Iris pigment epithelial cell (primary cell): ENCODE results near the gene ELAVL4.
A peak's percentile ranks its signal among the peaks of the same experiment; 100 is the strongest.
"Not testable (repeated sequence)": the region's sequence is repeated elsewhere in the genome, so short reads cannot be mapped to it uniquely, and the experiment has no call there.

Experiments used
- DNase-seq: peaks from one replicate; pipeline ENCODE4 v3.0.0-alpha.2; 2011; ENCODE audit warnings: low read depth

The ELAVL4 gene

DNA sequence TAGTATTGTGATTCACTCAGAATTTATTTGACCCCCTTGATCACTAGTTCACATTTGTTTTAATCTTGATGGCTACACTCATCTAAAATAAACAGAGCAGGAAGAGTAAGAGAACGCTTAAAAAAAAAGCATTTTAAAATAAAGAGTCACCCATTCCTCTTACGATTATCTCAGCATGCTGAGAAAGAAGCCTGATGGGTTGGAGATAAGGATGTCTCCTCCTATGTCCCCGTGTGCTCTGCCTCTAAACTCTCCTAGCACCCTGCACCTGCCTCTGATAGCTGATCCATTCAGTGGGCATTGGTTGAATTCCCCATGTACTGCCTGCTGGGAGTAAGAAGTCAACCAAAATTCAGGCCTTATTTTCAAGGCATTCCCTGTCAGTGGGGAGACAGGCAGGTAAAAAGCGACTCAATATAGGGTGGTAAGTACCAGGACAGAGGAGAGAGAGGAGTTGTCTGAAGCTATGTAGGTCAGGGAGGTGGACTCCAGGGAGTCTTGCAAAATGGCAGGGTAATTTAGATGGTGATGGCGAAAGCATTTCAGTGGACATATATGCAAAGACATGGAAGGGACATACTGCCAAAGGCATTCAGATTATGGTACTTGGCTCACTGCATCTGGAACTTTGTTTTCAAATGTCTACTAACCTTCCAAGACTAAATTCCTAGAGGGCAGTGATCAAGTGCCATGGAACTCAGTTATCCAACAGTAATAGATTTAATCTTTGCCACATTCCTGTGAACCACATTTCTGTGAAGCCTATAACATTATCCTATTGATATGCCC is 18.4 kb downstream of the ELAVL4 start:
- DNase-seq = peak; percentile 26

DNA sequence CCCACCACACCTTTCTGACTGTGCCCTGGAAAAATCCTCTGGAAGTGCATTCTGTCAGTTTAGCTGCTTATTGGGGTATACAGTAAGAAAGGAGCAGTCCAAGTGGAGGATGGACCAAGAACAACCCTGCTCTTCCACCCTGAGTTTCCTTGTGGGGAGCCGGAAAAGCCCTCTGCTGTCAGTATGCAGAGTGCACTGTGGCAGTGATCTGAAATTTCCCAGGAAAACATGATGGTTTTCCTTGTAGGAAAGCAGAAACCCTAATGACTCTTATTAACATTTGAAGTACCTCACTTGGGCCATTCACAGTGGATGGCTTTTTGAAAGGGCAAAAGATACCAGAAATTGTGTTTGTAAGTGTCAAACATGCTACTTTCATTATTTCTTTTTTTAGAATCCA is 20.5 kb downstream of the ELAVL4 start:
- no peak for DNase-seq

DNA sequence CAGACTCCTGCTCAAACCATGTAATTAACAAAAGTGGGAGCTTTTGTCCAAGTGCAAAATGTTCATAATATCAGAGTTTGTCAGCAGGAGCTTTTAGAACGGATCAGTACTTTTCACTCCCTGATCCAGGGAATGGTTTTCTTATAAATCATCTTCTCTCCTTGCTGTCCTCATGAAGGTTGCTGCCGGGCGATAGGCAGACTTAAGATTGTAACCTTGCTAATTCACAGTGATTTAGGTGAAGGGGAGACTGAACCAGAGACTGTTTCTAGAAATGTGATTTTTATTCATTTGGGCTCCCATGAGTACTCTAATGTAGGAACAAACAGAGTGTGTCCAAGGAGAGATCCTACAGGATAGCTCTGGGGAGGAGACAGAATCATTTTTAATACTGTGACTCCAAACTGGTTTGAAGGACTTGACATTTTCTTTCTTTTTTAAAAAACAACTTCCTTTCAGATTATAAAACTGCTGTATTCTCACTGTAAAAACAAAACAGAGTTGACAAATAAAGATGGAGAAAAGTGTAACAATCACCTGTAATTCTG is 23.7 kb downstream of the ELAVL4 start:
- no peak for DNase-seq

DNA sequence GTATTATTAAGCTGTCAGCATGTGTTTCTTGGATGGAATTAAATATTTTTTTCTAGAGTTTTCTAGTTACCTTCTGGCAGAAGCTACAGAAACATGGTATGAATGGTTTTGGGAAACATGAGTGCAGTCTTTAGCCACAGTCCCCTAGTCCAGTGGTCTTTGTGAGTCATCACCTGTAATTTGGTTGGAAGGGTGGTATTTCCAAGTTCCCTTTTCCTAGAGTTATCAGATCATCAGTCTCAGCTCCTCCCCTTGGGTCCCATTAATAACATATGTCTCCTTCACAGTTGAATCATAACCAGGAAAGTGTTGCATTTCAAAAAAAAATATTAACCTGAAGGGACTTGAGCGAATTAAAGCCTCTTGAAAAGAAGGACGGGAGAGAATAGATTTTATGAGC is 27.0 kb downstream of the ELAVL4 start:
- DNase-seq = no peak

DNA sequence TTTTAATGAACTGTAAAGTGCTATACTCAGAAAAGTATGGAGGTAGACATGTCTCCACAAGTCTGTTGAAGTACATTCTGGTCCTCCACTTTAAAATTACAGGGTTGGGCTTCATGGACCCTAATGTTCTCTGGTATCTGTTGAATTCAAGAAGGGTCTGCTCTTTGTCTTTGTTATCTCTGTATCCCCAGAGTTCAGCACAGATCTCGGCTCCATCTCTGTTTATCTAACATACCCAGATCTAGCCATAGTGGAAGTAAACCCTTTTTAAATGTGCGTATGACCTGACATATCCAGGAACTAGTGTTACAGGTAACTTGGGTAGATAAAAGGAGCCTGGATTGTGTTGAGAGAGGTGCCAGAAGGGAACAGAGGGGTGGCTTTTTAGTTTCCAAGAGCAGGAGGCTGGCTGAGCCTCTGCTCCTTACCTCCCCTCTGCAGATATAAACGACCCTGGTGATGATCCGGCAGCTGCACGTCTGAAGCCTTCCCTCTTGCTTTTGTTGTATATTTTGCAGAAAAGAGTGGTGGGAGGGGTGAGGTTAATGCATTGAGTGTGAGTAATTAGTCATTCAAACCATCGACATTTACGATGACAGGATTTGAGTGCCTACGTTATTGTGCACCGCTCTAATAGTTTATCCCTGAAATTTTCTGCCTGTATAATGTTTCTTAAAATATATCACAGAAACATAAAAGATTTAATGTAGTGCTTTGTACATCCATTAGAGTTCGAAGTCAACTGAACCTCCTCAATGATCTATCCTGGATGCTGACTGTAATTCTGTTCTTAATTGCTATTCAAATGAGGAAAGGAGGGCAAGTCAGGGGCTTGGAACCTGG is 30.8 kb downstream of the ELAVL4 start:
- DNase-seq = no peak

DNA sequence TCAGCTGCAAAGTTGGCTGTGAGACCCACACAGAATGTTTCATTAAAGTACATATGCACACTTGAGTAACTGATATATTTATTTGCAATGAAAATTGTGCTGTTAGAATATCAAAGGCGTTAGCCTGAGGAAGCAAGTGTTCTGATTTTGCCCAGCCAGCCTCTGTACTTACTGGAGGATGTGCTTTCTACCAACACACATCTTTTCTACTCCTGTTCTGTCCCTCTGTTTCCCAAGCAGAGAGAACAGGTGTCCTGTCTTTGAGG is 31.4 kb downstream of the ELAVL4 start:
- DNase-seq = no peak

DNA sequence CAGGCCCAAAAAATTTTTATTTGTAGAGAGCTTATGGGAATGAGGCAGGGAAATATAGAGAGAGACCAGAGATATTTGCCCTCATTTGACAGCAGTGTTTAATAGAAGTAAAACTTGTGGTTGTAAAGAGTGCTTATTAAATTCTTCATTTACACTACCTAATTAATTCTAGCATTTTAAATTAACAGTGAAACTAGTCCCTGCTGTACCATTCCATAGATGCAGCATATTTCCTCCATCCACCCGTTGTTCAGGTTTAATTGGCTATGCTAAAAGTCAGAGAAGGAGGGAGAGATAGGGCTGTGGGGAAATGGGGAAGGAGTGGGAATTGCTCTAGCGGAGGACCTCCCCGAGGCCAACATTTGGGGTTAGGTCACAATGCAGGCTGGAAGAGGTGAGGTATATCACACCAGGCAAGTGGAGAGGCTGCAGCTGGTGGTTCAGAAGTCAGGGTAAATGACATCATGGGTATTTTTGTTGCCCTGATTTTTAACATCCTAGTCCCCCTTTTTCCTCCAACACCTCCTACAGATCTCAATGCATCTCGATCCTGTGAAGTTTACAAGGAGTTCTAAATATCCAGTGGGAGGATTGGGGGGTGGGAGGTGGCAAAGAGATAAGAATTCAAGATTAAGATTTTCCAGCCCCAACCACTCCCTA is 38.6 kb downstream of the ELAVL4 start:
- DNase-seq = no peak

DNA sequence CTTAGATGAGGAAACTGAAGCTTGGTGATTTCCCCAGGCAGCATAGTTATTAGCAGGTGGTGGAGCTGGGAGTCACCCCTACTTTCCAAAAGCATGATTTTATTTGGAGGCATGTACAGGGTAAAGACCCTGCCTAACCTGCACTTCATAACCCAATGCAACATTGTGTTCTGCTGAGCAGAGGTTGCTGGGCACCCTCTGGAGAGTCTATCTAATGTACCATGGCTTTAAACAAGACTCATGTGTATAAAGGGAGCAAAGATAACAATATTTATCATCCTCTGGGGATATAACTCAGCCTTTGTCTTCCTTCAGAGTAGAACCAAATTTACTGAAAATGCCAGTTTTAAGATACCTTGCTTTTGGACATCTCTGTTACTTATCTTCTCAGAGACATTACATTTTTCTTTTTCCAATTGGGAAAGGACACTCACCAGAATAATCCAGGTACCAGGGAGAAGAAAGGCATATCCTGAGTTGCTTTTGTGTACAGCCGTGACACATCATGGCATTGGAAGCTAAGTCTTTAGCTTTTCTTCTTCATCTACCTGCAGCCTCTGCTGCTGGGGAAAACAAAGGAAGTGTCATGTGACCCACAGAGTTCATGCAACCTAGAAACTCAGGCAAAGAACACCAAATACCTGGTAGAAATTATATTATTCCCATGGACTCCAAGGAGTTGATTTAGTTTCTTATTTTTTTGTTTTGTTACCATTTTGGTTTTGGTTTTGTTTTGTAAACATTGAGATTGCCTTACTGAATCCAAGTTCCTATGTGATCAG is 39.6 kb downstream of the ELAVL4 start:
- no peak for DNase-seq

DNA sequence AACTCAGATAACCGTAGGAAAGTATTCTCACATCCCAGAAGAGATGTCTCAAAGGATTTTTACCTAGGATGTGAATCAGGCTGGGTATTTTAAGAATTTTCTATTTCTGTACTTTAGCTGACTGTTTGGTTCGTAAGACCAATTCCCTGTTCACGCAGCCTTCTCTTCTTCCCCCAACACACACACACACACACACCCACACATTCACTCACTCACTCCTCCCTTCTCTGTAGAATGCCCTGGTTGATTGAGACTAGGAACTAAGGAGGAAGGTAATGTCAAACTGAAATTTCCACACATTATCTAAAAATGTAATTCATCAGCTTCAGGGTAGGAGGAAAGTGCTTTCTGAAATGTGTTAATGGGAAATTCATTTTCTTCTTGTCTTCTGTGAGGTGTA is 43.5 kb downstream of the ELAVL4 start:
- no peak for DNase-seq

DNA sequence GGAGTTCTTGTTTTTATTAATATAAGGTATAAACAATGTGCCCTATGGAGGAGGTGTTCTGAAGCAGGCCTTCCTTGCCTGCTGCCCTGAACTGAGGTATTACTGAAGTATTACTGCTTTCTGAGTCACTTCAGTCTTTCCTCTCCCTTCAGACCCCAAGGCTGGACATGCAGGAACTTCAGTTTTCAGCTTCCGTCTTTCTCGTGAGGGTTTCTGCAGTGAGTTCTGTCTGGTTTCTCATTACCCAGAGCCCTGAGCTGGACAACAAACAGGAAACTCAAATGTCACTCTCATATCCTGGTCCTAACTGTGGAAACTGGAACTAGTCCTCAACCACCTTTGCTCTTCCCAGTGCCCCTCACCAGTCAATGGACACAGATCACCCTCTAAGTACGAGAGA is 46.8 kb downstream of the ELAVL4 start:
- DNase-seq = no peak

DNA sequence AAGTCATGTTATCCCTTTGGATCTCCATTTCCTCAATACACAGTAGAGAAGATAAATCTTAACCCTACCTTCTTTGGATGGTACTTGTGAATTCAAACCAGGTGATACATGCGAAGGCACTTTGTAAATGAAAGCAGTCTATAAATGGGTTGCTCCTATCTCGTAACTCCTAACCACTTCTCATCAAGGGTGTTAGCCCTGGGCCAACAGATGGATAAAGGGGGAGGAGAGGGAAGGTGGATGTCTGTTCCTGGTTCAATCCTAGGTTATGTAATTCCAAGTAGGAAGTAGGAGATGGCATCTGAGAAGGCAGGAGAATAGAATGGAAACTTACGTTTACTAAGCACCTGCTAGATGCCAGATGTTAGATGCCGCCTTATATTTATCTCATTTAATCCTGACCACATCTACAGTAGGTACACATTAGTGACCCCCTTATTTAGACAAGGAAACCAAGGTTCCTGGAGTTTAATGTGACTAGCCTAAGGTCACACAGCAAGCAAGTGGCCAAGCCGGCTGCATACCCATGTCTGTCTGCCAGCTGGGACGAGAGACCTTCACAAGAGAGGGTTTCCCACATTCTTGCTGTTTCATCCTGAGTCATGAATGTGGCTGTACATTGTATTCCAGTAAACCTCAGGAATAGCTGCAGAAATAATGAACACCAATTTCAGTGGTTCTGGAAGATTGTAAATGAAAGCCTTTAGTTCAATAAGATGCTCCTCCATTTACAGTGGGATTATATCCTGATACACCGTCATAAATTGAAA is 47.7 kb downstream of the ELAVL4 start:
- peak; percentile 4 for DNase-seq

DNA sequence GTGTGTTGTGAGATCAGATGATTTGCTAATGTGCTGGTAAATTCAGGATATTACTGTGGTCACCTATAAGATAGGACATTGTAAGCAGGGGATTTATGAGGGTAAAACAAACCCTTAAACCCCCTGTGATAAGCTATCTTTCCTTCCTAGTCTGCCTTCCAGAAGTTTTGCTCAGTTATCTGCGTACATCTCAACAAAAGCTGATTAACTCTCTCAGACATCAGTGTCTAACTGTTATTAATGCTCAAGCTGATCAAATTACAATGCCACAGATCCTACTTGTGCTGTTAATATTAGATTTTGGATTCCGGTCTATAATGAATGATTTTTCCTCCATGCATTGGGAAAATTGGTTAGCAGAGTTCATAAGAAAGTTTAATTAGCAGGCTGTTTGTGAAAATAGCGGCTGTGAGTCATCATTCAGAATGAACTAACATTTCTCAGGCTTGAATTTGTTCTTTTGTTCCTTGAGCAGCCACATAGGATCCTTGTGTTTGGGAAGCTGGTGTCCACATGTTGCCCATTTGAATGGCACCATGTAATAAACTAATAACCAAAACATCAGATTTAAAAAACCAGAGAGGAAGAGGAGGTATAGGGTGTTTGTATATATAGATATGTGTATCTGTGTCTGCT is 48.7 kb downstream of the ELAVL4 start:
- no peak for DNase-seq

DNA sequence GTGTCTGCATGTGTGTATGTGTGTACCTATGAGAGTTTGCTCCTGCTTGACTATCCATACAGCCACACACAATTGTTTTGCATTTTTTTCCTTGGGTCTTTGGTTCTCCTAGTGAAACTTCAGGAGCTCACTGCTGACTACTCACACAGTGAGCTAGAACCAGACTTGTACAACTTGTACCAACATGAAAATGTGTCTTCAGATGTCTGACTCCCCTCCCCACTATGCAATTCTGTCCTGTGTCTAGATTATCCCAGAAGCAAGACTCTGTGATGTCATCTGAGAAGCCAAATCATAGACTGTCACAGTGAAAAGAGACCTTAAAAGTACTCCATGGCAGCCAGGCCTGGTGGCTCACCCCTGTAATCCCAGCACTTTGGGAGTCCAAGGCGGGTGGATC is 49.7 kb downstream of the ELAVL4 start:
- DNase-seq = no peak

DNA sequence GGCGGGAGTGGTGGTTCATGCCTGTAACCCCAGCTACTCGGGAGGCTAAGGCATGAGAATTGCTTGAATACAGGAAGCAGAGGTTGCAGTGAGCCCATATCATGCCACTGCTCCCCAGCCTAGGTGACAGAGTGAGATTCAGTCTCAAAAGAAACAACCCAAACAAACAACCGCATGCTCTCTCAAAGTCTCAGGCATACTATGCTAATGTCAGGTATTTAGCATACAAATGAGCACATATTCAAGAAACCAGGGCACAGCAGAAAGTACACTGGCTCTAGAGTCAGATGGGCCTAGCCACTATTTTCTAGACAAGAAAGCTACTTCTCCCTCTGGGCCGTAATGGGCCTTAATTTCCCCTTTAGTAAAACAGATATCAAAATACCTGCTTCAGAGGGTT is 55.0 kb downstream of the ELAVL4 start:
- no peak for DNase-seq

DNA sequence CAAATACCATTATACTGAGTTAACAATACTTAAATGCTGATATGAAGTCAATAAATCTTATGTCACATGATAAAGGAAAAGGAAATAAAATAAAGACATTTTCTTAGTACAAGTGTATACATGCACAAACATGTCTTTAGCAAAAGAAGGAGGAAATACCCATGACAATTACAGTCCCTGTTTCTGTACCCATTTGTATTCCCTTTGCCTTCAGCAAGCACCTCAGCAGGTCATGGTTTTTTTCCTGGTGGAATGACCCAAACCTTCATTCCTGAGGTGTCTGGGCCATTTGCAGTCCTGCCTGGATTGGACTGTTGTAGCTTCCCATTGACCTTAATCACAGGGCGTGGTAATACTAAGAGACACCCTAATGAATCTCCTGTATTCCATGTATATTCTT is 57.6 kb downstream of the ELAVL4 start:
- DNase-seq = not testable (repeated sequence)

DNA sequence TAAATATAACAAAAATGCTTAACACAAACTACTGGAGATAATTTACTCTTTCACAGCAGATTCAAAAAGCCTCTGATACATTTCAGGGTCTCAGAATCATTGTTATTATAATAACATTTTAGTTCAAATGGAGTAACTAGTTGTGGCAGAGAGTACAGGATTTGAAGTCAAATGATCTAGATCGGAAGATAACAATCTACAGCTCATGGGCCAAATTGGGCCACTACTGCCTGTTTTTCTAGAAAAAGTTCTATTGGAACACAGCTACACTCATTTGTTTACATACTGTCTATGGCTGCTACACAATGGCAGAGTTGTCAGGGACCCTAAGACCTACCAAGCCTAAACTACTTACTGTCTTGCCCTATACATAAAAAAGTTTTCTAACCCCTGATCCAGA is 63.6 kb downstream of the ELAVL4 start:
- no peak for DNase-seq

DNA sequence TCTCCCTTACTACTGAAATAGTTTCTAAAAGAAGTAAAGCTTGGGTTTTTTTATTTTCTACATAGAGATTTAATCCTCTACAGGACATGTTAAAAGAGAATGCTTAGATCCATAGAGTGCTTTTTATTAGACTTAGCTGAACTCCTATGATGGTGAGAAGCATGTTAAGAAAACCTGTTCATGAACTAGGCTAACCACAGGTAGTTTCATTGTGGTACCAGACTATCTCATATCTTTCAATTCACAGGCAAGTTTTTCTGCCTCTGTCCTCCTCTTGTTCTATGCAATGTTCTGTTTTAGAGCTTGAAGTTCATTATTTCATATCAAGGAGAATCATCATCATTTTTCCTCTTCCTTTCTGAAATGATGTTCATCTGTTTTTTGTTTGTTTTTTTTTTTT is 65.4 kb downstream of the ELAVL4 start:
- DNase-seq = no peak

DNA sequence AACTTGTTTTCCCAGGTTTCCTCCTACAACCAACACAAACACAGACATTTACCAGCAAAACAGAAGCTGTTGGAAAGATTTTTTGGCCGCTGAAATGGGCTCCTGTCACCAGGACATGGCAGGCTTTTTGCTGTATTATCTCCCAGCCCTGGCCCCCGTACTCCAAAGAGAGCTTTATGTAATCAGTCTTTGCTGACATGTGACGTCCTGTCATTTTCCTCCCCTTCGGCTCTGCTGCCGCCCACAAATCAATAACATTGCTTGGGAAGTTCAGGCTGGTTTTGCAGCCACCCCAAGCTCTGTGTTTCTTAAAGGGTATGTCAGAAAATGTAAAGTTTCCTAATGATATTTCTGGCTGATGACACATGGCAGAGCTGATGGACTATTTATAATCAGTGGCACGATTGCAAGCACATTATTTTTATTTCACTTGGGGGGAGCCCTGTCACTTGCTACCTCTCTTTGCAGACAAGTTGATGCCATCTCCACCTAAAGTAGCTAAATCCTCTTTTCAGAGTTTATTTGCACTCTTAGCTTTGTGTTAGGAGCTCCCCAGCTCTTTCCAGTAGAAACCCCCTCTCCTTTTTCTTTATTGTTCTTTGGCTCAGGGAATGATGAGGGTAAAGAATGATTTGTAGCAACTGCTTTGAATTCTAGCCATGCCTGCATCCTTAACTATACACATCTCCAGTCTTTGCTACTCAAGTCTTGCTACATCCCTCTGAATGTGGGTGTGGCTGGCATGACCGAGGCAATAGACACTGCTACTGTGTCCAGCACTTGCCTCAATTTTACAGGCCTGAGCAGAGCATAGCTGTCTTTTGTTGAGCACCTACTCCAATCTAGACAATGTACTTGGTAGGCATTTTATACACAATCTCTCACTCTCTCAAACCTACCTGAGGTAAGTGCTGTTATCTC is 67.3 kb downstream of the ELAVL4 start:
- DNase-seq = no peak

DNA sequence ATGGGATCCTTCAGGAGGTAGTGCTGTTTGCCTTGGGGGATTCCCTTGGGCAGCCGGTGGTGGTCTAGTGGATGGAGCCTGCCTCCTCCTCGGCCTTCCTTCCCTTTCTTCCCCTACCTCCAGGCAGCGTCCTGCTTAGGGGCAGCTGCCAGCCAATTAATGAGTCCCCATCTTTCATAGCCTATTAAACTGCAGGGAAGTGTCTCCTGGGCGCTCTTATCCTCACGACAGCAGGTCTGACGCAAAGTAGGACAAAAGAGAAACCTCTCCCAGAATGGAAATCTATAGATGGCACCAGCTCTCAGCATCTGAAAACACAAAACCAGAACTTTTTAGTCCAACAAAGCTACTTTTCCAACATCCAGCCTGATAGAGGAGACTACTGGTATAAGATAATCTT is 69.3 kb downstream of the ELAVL4 start:
- DNase-seq = no peak

DNA sequence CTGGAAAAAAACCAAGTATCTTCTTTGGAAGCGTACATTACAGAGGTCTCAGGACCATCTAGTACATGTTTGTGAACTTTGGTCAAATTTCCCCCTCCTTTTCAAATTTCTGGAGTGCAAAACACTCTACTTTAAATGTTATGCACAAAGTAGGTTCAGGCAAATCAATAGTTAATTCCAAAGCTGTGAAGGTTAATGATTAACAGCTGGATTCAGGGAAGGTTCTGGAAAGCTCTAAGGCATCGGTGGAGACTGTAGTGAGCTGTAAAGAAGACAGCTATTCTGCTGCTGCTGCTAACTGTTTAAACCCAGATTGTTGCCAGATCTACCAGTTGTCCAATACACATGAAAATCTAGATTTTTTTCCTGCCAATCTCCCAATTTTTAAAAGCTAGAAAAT is 70.9 kb downstream of the ELAVL4 start:
- DNase-seq = no peak
